ENCODE results near the gene PIGT.

- TF ChIP-seq CTCF (IDR thresholded peaks at IDR 0.05) (no peak), POLR2A (IDR thresholded peaks at IDR 0.05) (peak in 1 of 2 donors; percentile 19)
These were observed 53.7 kb downstream of the PIGT start, which contains the start of gene WFDC2 for GRCh38 chr20:45469336-45470261.

All from uterus (tissue), 2 donors.